ENCODE measurements around the gene TMEM106A.
"Not testable (repeated sequence)": the region's sequence is repeated elsewhere in the genome, so short reads cannot be mapped to it uniquely, and the experiment has no call there.

TMEM106A gene

GRCh38 chr17:43216369-43216761, 4.7 kb downstream of the TMEM106A start:
- no peak for DNase-seq

- no peak for DNase-seq
Measured at GRCh38 chr17:43216762-43217613, 5.3 kb downstream of the TMEM106A start.

DNA sequence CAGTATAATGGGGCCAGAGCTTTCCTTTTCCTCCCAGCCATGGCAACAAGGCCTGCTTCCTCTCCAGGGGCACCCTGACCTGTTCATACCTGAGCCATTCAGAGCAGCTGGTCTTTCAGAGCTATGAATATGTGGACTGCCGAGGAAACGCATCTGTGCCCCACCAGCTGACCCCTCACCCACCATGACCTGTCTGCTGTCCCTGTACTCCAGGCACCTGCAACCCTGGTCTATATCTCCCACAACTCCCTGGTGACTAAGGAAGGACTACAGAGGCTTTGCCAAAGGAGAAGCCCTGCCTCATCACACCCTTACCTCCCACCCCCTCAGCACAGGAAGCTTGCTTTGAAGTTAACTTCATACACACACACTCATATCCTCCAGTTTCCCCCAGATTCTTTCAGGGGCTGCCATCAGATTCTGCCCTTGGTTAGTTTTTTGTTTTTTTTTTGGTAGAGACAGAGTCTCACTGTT, 6.0 kb downstream of the TMEM106A start:
- peak; percentile 35 for DNase-seq

- DNase-seq: no peak
Measured at GRCh38 chr17:43219001-43219400, 7.3 kb downstream of the TMEM106A start.

DNA sequence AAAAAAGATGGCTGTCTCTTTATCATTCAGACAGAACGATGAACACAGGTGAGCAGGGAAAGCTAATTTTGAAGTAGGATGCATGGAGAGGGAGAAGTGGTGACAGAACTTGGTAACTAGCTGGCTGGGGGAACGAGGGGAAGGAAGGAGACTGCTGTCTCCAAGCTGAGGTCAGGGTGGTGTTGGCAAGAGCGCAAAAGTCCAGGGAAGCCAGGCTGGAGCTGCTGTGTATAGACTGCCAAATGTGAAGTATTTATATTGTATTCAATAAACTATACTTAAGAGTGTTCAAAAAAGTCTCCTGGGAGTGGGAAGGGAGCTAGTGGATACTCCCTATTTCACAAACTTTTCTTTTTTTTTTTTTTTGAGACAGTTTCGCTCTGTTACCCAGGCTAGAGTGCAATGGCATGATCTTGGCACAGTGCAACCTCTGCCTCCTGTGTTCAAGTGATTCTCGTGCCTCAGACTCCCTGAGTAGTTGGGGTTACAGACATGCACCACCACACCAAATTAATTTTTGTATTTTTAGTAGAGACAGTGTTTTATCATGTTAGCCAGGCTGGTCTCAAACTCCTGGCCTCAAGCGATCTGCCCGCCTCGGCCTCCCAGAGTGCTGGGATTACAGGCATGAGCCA, 8.2 kb downstream of the TMEM106A start:
- DNase-seq: no peak

DNA sequence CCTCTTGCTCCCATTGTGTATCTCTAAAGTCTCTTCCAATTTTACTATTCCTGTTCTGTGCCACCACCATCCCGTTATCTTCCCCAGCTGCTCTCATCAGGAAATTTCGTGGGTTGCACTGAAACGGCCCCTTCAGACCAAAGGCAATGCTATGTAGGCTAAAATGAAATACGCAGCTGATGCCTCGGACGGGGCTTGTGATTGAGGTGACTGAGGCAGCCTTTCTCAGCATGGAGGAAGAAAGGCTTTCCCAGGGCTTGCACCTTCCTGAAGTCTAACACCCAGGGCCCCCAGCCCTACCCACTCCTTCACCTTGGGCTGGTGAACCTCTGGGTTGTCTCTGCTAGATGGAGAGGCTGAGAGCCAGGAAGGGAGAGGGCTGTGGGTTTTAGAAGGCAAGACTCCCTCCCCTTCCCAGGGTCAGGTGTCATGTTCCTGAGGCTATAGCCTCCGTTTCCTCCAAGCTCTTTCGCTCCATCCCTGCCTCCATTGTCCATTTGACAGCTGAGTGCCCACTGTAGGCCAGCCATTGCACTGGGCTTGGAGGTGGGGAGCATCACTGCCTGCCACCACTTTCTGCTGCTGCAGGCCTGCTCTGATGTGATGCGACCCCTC, 8.9 kb downstream of the TMEM106A start:
- no peak for DNase-seq

GRCh38 chr17:43224146-43224705, 12.6 kb downstream of the TMEM106A start:
- no peak for DNase-seq

DNA sequence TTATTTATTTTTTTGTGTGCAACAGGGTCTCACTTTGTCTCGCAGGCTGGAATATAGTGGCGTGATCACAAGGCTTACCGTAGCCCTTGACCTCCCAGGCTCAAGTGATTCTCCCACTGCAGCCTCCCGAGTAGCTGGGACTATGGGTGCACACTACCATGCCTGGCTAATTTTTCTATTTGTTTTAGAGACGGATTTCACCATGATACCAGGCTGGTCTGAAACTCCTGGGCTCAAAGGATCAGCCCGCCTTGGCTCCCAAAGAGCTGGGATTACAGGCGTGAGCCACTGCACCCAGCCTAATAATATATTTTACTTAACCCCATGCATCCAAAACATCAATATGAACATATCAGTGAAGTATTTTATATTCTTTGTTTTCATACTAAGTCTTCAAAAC, 14.7 kb downstream of the TMEM106A start:
- no peak for DNase-seq

- DNase-seq: not testable (repeated sequence)
Measured at GRCh38 chr17:43228020-43228782, 16.5 kb downstream of the TMEM106A start, which contains the start of gene CCDC200. Gene CCDC200 (minus strand): TSS chr17:43228623. CDS start chr17:43228554, 69 bp downstream.

DNA sequence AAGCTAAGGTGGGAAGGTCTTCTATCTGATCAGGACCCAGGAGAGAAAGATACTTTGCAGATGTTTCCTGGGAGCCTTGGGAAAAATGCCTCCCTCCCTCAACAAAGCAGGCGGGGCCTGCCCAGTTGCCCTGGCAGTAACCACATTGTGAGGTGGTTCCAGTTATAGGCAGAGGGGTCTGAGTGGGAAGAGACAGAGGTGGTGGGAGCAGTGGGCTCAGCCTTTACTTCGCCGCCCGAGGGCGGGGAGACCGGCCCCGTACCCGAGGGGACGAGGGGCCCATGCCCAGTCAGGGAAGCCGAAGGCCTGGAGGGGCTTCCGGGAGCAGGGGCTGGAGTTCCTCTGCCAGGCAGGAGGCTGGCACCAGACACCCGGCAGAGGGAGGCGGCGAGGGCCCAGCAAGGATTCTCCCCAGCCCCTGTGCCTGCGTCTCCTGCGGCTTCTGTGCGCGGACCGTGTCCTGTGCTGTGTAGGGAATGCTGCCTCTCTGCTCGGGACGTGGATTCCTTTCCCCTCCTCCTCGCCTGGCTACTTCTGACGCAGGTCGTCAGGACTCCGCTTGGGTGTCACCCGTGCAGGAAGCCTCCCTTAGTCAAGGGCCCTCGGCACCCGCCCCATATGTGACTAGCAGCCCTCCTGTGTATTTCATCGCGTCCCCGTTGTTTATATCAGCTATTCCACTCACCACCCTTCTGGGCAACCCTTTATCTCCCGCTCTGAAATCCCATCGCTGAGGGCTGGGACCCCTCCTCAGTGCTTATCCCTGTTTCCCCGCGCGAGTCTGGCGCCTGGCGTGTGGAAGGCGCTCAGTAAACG, 19.7 kb downstream of the TMEM106A start:
- DNase-seq: not testable (repeated sequence)

DNA sequence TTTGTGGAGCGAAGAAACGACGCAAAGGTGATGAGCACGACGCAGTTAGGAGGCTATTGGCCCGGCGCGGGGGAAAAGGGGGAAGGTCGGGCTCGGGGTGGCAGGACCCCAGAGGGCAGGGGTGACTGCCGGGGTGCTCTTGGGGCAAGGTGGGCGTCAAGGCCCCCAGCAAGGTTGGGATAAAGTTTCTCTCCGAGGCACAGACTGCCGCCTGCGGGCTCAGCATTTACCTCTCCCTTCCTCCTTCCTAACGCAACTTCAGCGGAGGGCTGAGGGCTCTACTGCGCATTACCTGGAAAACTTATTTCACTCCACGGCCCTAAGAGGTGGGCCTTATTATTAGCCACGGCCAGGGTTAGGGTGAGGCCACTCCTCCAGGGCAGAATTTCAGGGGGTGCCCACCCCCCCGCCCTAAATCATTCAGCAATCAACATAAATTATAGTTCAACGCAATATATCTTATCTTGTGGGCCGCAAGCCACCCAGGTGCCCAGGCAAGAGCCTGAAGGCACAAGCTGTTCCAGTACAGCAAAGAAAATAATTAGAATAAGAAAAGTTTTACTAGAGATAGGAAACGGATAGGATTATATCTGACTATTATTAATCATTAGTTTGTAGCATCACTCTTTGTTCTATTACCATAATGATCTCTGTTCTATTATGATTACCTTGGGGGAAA, 20.5 kb downstream of the TMEM106A start:
- DNase-seq: not testable (repeated sequence)

GRCh38 chr17:43233263-43233662, 21.6 kb downstream of the TMEM106A start:
- not testable (repeated sequence) for DNase-seq

DNA sequence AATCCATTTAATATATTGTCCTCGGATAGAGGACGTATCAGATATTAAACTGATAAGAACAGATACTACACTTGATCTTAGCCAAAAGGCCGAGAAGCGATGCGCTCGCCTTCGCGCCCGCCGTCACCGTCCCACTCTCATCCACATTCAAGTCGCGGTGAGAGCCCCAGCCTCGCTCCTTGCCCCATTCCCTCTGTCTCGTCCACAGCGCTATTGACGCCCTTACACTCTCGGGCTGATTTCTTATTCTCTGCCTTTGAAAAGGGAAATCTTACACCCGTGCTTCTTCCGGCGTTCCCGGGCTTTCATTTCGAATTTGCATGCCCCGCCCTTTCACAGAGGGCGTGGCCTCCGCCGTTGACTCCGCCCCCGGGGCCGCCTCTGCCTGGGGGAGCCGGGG, 22.2 kb downstream of the TMEM106A start, which contains the start of gene RNU2-1:
Gene RNU2-1, minus strand, starts transcription at position 101 of the 400 bp plus-strand sequence.
- DNase-seq: not testable (repeated sequence)

GRCh38 chr17:43239597-43239996, 27.9 kb downstream of the TMEM106A start:
- not testable (repeated sequence) for DNase-seq

GRCh38 chr17:43240596-43241352, 29.1 kb downstream of the TMEM106A start:
- DNase-seq: not testable (repeated sequence)

- not testable (repeated sequence) for DNase-seq
Measured at GRCh38 chr17:43246456-43246855, 34.8 kb downstream of the TMEM106A start.
